Endothelial cell of umbilical vein (primary cell): ENCODE results near the gene TAF3. TPM values are rescaled to one million over a fixed set of nuclear protein-coding genes. Genes with fewer than 3 reads are reported as not detected.
A peak's percentile ranks its signal among the peaks of the same experiment; 100 is the strongest.

Experiments used
- Bru-seq: library from RNA; stranded (reverse); fragments of 400-500 nt; gene quantifications from one replicate; lab custom pipeline; 2021; lab: Mats Ljungman, UMichigan
- BruChase-seq, 2 experiments: library from RNA; stranded (reverse); fragments of 400-500 nt; gene quantifications; one replicate each; lab custom pipeline; 2021; lab: Mats Ljungman, UMichigan
- BruUV-seq: library from RNA; stranded (reverse); fragments of 400-500 nt; replicated peaks from 2 replicates; lab custom pipeline; 2021; lab: Mats Ljungman, UMichigan
- CTCF ChIA-PET: fragments of 300-600, 350-600 bp; sonication (Branson Sonifier 250); formaldehyde crosslinking; loops from one replicate; lab custom pipeline; 2021; ENCODE audit warnings: antibody characterized with exemption, inconsistent platforms; lab: Charles Lee
- POLR2A ChIA-PET: fragments of 300-600, 350-600 bp; sonication (Branson Sonifier 250); formaldehyde crosslinking; loops from one replicate; lab custom pipeline; 2021; ENCODE audit warnings: antibody characterized with exemption, inconsistent platforms; lab: Charles Lee
- DNase-seq: peaks from one replicate; pipeline ENCODE4 v3.0.0-alpha.2; 2011; ENCODE audit warnings: low read depth, low spot score
- FAIRE-seq: peaks from 2 replicates; lab custom pipeline; 2011; peaks lifted over from hg19 to GRCh38; lab: Jason Lieb, UNC
- H2AFZ ChIP-seq: 2 replicates; pipeline ENCODE4 v1.6.0; 2012; ENCODE audit warnings: low read depth, low read length, control low read depth, inconsistent platforms
- H3K27ac ChIP-seq: 2 replicates; pipeline ENCODE4 v1.5.1; 2011; ENCODE audit warnings: low read depth, mild to moderate bottlenecking, control low read depth, low read length, moderate library complexity; ENCODE audit not compliant: insufficient read depth
- H3K27me3 ChIP-seq, 2 experiments: 2 replicates each; pipeline versions ENCODE4 v1.6.0 to v1.6.1; 2011; ENCODE audit warnings: low read length in 2 of 2, mixed read lengths in 1 of 2; ENCODE audit not compliant: control insufficient read depth in 2 of 2, insufficient read depth in 2 of 2
- H3K36me3 ChIP-seq, 2 experiments: 2 replicates in 1 of 2; 3 replicates in 1 of 2; pipeline ENCODE4 v1.5.1; 2011; ENCODE audit warnings: low read length in 2 of 2, mild to moderate bottlenecking in 1 of 2, moderate library complexity in 1 of 2; ENCODE audit not compliant: control insufficient read depth in 2 of 2, insufficient read depth in 2 of 2; ENCODE audit errors: extremely low read depth in 1 of 2
- H3K4me1 ChIP-seq: 3 replicates; pipeline ENCODE4 v1.5.1; 2011; ENCODE audit warnings: mild to moderate bottlenecking, low read length; ENCODE audit not compliant: control insufficient read depth, insufficient read depth; ENCODE audit errors: extremely low read depth
- H3K4me2 ChIP-seq: 2 replicates; pipeline ENCODE4 v1.6.1; 2011; ENCODE audit warnings: low read length, control low read depth, mixed read lengths; ENCODE audit not compliant: insufficient read depth
- H3K4me3 ChIP-seq, 3 experiments: fragments of 200-600 bp in 1 of 3; sonication (generic), shearing (Covaris generic) in 1 of 3; replicated peaks in 1 of 3; 2 replicates each; pipeline ENCODE4 v1.5.1; 2011 to 2016; ENCODE audit warnings: control low read depth in 3 of 3, low read length in 3 of 3, mild to moderate bottlenecking in 2 of 3, inconsistent platforms in 1 of 3, low read depth in 1 of 3, moderate library complexity in 1 of 3; ENCODE audit not compliant: insufficient read depth in 1 of 3
- H3K79me2 ChIP-seq: 2 replicates; pipeline ENCODE4 v1.6.0; 2012; ENCODE audit warnings: low read length, inconsistent platforms; ENCODE audit not compliant: control insufficient read depth, insufficient read depth
- H3K9ac ChIP-seq: replicated peaks from 2 replicates; pipeline ENCODE3; 2011; ENCODE audit warnings: low read length, control low read depth; ENCODE audit not compliant: insufficient read depth; ENCODE audit errors: extremely low read depth
- H3K9me1 ChIP-seq: replicated peaks from 3 replicates; pipeline ENCODE4 v1.6.0; 2011; ENCODE audit warnings: mild to moderate bottlenecking, low read length; ENCODE audit not compliant: control insufficient read depth, insufficient read depth; ENCODE audit errors: extremely low read depth
- H3K9me3 ChIP-seq: replicated peaks from 2 replicates; pipeline ENCODE4 v1.5.1; 2012; ENCODE audit warnings: low read length, inconsistent platforms; ENCODE audit not compliant: control insufficient read depth, insufficient read depth
- H4K20me1 ChIP-seq: replicated peaks from 2 replicates; pipeline ENCODE3; 2011; ENCODE audit warnings: mild to moderate bottlenecking, low read length; ENCODE audit not compliant: control insufficient read depth, insufficient read depth; ENCODE audit errors: extremely low read depth
- EZH2 ChIP-seq: IDR thresholded peaks from 2 replicates; pipeline ENCODE4 v1.6.1; 2012; ENCODE audit warnings: borderline replicate concordance, low read depth, mild to moderate bottlenecking, moderate library complexity, low read length, inconsistent platforms; ENCODE audit not compliant: severe bottlenecking
- MAX ChIP-seq: IDR thresholded peaks from 2 replicates; pipeline ENCODE4 v1.6.1; 2011; ENCODE audit not compliant: insufficient read depth, insufficient read length
- POLR2A ChIP-seq: IDR thresholded peaks from 2 replicates; pipeline ENCODE4 v1.6.1; 2012; ENCODE audit warnings: low read depth, mild to moderate bottlenecking, control low read depth, low read length
- POLR2AphosphoS5 ChIP-seq: IDR thresholded peaks from 2 replicates; pipeline ENCODE4 v1.6.1; 2012; ENCODE audit warnings: low read depth, mild to moderate bottlenecking, control low read depth, low read length, moderate library complexity; ENCODE audit not compliant: insufficient read depth
- dilution Hi-C: fragments of 300-500 bp; cut with MboI; formaldehyde crosslinking; loops from one replicate; pipeline ENCODE4 v1.15.0; 2019; ENCODE audit warnings: low sequenced_read_pairs; ENCODE audit not compliant: extremely low pct_ligation_motif_present
- intact Hi-C: fragments of 100-400 bp; cut with micrococcal nuclease; formaldehyde crosslinking; loops from one replicate; pipeline ENCODE4 v1.10.0; 2022
- long read RNA-seq: library from polyadenylated mRNA; stranded (forward); transcript quantifications from one replicate; pipeline ENCODE4 v2.0.0, GENCODE V29; 2021
- polyA minus RNA-seq, 3 experiments: library from RNA; depleted of rRNA, polyadenylated mRNA; stranded (reverse); fragments of >200 nt; gene quantifications; 1 replicate in 1 of 3; 2 replicates in 2 of 3; pipeline ENCODE4 v1.2.3, GENCODE V29; 2011
- polyA plus RNA-seq, 4 experiments: library from polyadenylated mRNA; depleted of rRNA in 3 of 4; stranded (reverse) in 3 of 4; unstranded in 1 of 4; fragments of >200 nt; gene quantifications; 2 replicates each; pipeline versions ENCODE4 v1.2.1 to v1.2.3, GENCODE V29; 2011 to 2012; ENCODE audit warnings: missing spikeins in 1 of 4
- total RNA-seq: library from RNA; stranded (reverse); gene quantifications from 2 replicates; pipeline ENCODE4 v1.2.3, GENCODE V29; 2021

The TAF3 gene
- total RNA-seq (10.1 and 10.5 TPM in 2 replicates), polyA plus RNA-seq (1.8 and 2.4 TPM in 2 replicates), polyA minus RNA-seq (3.2 and 4.2 TPM in 2 replicates), Bru-seq, nascent RNA (percentile 76 among the genes with signal in this experiment), BruChase-seq, experiment 1, labeled RNA remaining after a 6-hour chase (percentile 68 among the genes with signal in this experiment), BruChase-seq, experiment 2, labeled RNA remaining after a 2-hour chase (percentile 67 among the genes with signal in this experiment)
- 3.0 and 3.2 TPM in 2 replicates for polyA plus RNA-seq (2011; cell fraction: cytosol; rRNA removed)
- polyA plus RNA-seq (2011; cell fraction: nucleus; rRNA removed) = 3.7 and 5.1 TPM in 2 replicates
- 6.8 and 7.1 TPM in 2 replicates for polyA plus RNA-seq (2012)
- 1.5 TPM for polyA minus RNA-seq (2011; cell fraction: cytosol; rRNA and poly(A)+ RNA removed)
- 9.5 and 9.7 TPM in 2 replicates for polyA minus RNA-seq (2011; cell fraction: nucleus; rRNA and poly(A)+ RNA removed)
- long read RNA-seq, full-length matches to known transcripts = 1 of 9 reads
- long read RNA-seq, partial matches to known transcripts = 4 of 9 reads
- long read RNA-seq, other reads (novel, unspliced or antisense) = 4 of 9 reads

DNA sequence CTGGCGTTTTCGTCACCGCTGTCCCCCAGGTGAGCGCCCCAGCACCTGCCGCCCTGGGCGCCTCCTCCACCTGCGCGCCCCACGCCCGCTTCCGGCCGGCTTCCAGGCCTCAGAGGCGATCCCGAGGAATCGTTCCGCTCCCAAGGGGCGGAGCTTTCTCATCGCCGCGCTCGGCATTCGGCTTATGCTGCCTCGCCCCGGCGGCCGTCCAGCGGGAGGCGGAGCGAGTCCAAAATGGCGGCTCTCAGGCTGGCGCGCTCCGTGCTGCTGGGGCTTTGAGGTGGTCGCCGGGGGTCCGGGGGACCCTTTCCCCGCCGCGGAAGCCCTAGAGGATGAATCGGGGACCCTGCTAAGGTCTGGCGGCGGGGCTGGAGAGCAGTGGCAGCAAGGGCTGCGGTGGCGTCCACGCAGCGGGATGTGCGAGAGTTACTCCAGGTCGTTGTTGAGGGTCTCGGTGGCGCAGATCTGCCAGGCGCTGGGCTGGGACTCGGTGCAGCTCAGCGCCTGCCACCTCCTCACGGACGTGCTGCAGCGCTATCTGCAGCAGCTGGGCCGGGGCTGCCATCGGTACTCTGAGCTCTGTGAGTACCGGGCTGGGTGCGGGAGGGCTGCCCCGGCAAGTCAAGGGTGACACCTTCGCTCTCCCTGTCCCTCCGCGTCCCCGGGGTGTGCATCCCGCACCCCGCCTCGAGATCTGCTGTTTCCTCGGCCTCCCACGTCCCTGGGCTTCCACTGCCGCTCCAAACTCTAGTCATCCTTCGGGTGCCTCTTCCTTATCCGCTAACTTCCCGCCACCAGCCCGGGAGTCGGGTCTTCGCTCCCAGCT lies at the start of gene TAF3:
TSS of gene TAF3 (plus strand) at position 211 of the 826 bp plus-strand sequence. CDS start at position 416, 205 bp downstream.
- peak within 1 kb of the TSS; percentile 70 to 99 (median 83) for H3K4me3 ChIP-seq
- dilution Hi-C loops (no loop called here), intact Hi-C loops (loop anchor here (1.0 to 5.0 kb wide), 2 partner anchors 30 to 234 kb away; partner anchors contain the start of genes ATP5F1C and GATA3)
- peaks cover 4% of the 10 kb centered on the region for H3K4me1 ChIP-seq
- no TSS peak for BruUV-seq
- peak; percentile 85 for DNase-seq
- no peaks in the 10 kb centered on the region for H3K9me3 ChIP-seq
- H4K20me1 ChIP-seq = no peaks in the 10 kb centered on the region
- H3K36me3 ChIP-seq = no peaks in the 10 kb centered on the region
- H3K27me3 ChIP-seq = peaks cover 5 to 7% of the 10 kb centered on the region in 2 experiments
- H3K79me2 ChIP-seq = peaks cover 16% of the 10 kb centered on the region
- ChIA-PET CTCF (interaction anchor here (0.9 to 2.9 kb wide), 10 partner anchors 9 to 1391 kb away, joined by 3 to 19 read pairs (median 6); partner anchors contain the start of genes ATP5F1C and KIN), POLR2A (interaction anchor here (0.6 to 1.5 kb wide), 3 partner anchors 20 to 177 kb away, joined by 4 to 9 read pairs (median 5); partner anchors contain the start of genes ATP5F1C and KIN)
- peak; percentile 92 for FAIRE-seq
- no peaks in the 10 kb centered on the region for H3K9me1 ChIP-seq
- peak within 1 kb of the TSS; percentile 96 for H3K4me2 ChIP-seq
- peak; percentile 77 for TF ChIP-seq POLR2A
- peak; percentile 90 for TF ChIP-seq POLR2AphosphoS5
- TF ChIP-seq MAX = peak; percentile 7
- no peak for TF ChIP-seq EZH2
- H3K27ac ChIP-seq = peak within 1 kb of the TSS; percentile 6
- peak within 1 kb of the TSS; percentile 72 for H3K9ac ChIP-seq
- peak within 1 kb of the TSS; percentile 89 for H2AFZ ChIP-seq
